ENCODE measurements around the gene PTMS. TPM values are rescaled to one million over a fixed set of nuclear protein-coding genes. Genes with fewer than 3 reads are reported as not detected.
A peak's percentile ranks its signal among the peaks of the same experiment; 100 is the strongest.

Gene PTMS
- total and polyA plus RNA-seq, 2 of the 13 experiments (the other 11 are each of a cell fraction or from before 2014, with no cell fraction given), result 40.5 to 82.4 TPM

- TF ChIP-seq, protein P1, sequence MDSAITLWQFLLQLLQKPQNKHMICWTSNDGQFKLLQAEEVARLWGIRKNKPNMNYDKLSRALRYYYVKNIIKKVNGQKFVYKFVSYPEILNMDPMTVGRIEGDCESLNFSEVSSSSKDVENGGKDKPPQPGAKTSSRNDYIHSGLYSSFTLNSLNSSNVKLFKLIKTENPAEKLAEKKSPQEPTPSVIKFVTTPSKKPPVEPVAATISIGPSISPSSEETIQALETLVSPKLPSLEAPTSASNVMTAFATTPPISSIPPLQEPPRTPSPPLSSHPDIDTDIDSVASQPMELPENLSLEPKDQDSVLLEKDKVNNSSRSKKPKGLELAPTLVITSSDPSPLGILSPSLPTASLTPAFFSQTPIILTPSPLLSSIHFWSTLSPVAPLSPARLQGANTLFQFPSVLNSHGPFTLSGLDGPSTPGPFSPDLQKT (CRISPR knock-in tag; IDR thresholded peaks at IDR 0.05; ENCODE audit: borderline replicate concordance), result no peak
- peak in 1 of 2 experiments; percentile 41; a peak in 1 of 4 replicates for TF ChIP-seq KLF16 (CRISPR knock-in tag; IDR thresholded peaks at IDR 0.05)
- no peak for TF ChIP-seq ZNF780A (CRISPR knock-in tag; IDR thresholded peaks at IDR 0.05)
- TF ChIP-seq ZFP82 (CRISPR knock-in tag; IDR thresholded peaks at IDR 0.05; ENCODE audit: borderline replicate concordance), result no peak
- no peak for TF ChIP-seq STAG1 (CRISPR knock-in tag; IDR thresholded peaks at IDR 0.05)
- no peak for TF ChIP-seq ZNF232 (CRISPR knock-in tag; IDR thresholded peaks at IDR 0.05; ENCODE audit: borderline replicate concordance)
- TF ChIP-seq ZNF354B (CRISPR knock-in tag; IDR thresholded peaks at IDR 0.05), result no peak
- TF ChIP-seq BRCA1 (CRISPR knock-in tag; IDR thresholded peaks at IDR 0.05), result no peak
- no peak for TF ChIP-seq RFX3 (CRISPR knock-in tag; IDR thresholded peaks at IDR 0.05)
- no peak for TF ChIP-seq ARNT (IDR thresholded peaks at IDR 0.05)
- TF ChIP-seq MIXL1 (CRISPR knock-in tag; IDR thresholded peaks at IDR 0.05), result no peak
- no peak for TF ChIP-seq CBX5 (CRISPR knock-in tag; IDR thresholded peaks at IDR 0.05; ENCODE audit: borderline replicate concordance)
- no peak for TF ChIP-seq AKNA (CRISPR knock-in tag; IDR thresholded peaks at IDR 0.05; ENCODE audit: borderline replicate concordance)
- TF ChIP-seq FOXK1 (CRISPR knock-in tag; IDR thresholded peaks at IDR 0.05; ENCODE audit: borderline replicate concordance, low read depth), result peak; percentile 26; the same call in 1 of the 2 replicates
- no peak for TF ChIP-seq GPBP1L1 (CRISPR knock-in tag; IDR thresholded peaks at IDR 0.05)
- TF ChIP-seq ZNF549 (CRISPR knock-in tag; IDR thresholded peaks at IDR 0.05), result no peak
- no peak for TF ChIP-seq ZNF629 (CRISPR knock-in tag; conservative IDR thresholded peaks at IDR 0.05)
- TF ChIP-seq, protein P2, sequence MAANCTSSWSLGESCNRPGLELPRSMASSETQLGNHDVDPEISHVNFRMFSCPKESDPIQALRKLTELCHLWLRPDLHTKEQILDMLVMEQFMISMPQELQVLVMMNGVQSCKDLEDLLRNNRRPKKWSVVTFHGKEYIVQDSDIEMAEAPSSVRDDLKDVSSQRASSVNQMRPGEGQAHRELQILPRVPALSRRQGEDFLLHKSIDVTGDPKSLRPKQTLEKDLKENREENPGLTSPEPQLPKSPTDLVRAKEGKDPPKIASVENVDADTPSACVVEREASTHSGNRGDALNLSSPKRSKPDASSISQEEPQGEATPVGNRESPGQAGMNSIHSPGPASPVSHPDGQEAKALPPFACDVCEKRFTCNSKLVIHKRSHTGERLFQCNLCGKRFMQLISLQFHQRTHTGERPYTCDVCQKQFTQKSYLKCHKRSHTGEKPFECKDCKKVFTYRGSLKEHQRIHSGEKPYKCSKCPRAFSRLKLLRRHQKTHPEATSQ (CRISPR knock-in tag; IDR thresholded peaks at IDR 0.05; ENCODE audit: borderline replicate concordance), result no peak
- no peak for TF ChIP-seq HOXA9 (CRISPR knock-in tag; IDR thresholded peaks at IDR 0.05; ENCODE audit: borderline replicate concordance)
- peak; percentile 56 for TF ChIP-seq NR2F6 (IDR thresholded peaks at IDR 0.05)
- TF ChIP-seq NR2F6 (CRISPR knock-in tag; IDR thresholded peaks at IDR 0.05), result 0 out of 2 replicates have a peak, but pooled peaks have one; percentile 46
- TF ChIP-seq ZNF775 (CRISPR knock-in tag; IDR thresholded peaks at IDR 0.05; ENCODE audit: borderline replicate concordance), result no peak
Measured at GRCh38 chr12:6767353-6768319, 1.5 kb downstream of the PTMS start (continued).

Data from HepG2 (cell line).